Loucy (cell line): Measurements from ENCODE around the gene MRPL36.
"Not testable (repeated sequence)": the region's sequence is repeated elsewhere in the genome, so short reads cannot be mapped to it uniquely, and the experiment has no call there.

Experiments used
- H2AFZ ChIP-seq: fragments of 200-600 bp; sonication (generic); 2 replicates; pipeline ENCODE4 v1.6.0; 2016; ENCODE audit warnings: antibody characterized with exemption, mild to moderate bottlenecking, low read length, moderate library complexity
- H3F3A ChIP-seq: fragments of 200-600 bp; 2 replicates; pipeline ENCODE4 v1.6.0; 2016; ENCODE audit warnings: antibody characterized with exemption, low read depth, mild to moderate bottlenecking
- H3K27me3 ChIP-seq: fragments of 200-600 bp; sonication (generic); 2 replicates; pipeline ENCODE4 v1.6.1; 2014; ENCODE audit warnings: low read length, mild to moderate bottlenecking; ENCODE audit not compliant: insufficient read depth, poor library complexity, severe bottlenecking
- H3K36me3 ChIP-seq: fragments of 200-600 bp; sonication (generic); 2 replicates; pipeline ENCODE4 v1.6.1; 2016; ENCODE audit warnings: low read length; ENCODE audit not compliant: insufficient read depth
- H3K4me1 ChIP-seq: fragments of 200-600 bp; sonication (generic); 2 replicates; pipeline ENCODE4 v1.5.1; 2014; ENCODE audit warnings: low read length, mild to moderate bottlenecking; ENCODE audit not compliant: insufficient read depth, poor library complexity, severe bottlenecking
- H3K4me2 ChIP-seq: fragments of 200-600 bp; sonication (generic); 2 replicates; pipeline ENCODE4 v1.6.0; 2014; ENCODE audit warnings: antibody characterized with exemption, low read length, low read depth, mild to moderate bottlenecking; ENCODE audit not compliant: poor library complexity, severe bottlenecking
- H3K4me3 ChIP-seq: fragments of 200-600 bp; sonication (generic); 2 replicates; pipeline ENCODE4 v1.5.1; 2014; ENCODE audit warnings: low read length, mild to moderate bottlenecking, mixed read lengths; ENCODE audit not compliant: poor library complexity, severe bottlenecking
- H3K79me2 ChIP-seq: fragments of 200-600 bp; sonication (generic); 2 replicates; pipeline ENCODE4 v1.6.1; 2014; ENCODE audit warnings: low read length; ENCODE audit not compliant: insufficient read depth
- H3K9ac ChIP-seq: fragments of 200-600 bp; sonication (generic); 2 replicates; pipeline ENCODE4 v1.6.0; 2014; ENCODE audit warnings: mild to moderate bottlenecking, low read depth, low read length, moderate library complexity; ENCODE audit not compliant: poor library complexity, severe bottlenecking
- H3K9me2 ChIP-seq: fragments of 200-600 bp; sonication (generic); replicated peaks from 2 replicates; pipeline ENCODE4 v1.6.1; 2016; ENCODE audit warnings: low read depth, low read length, mixed read lengths
- H3K9me3 ChIP-seq: fragments of 200-600 bp; sonication (generic); 2 replicates; pipeline ENCODE4 v1.6.1; 2014; ENCODE audit warnings: mild to moderate bottlenecking, antibody characterized with exemption, low read length, low read depth; ENCODE audit not compliant: insufficient read depth
- H4K20me1 ChIP-seq: fragments of 200-600 bp; sonication (generic); 2 replicates; pipeline ENCODE4 v1.6.0; 2014; ENCODE audit warnings: antibody characterized with exemption, low read length, mild to moderate bottlenecking; ENCODE audit not compliant: insufficient read depth, poor library complexity, severe bottlenecking
- CTCF ChIP-seq: fragments of 200-600 bp; sonication (generic); conservative IDR thresholded peaks from 2 replicates; pipeline ENCODE4 v1.5.1; 2014; ENCODE audit warnings: mild to moderate bottlenecking, antibody characterized with exemption, low read length
- EZH2phosphoT487 ChIP-seq: fragments of 200-600 bp; IDR thresholded peaks from 2 replicates; pipeline ENCODE4 v1.6.1; 2018; ENCODE audit warnings: antibody characterized with exemption, mild to moderate bottlenecking, moderate library complexity, borderline replicate concordance

MRPL36 gene

GRCh38 chr5:1846583-1846982 is 46.9 kb upstream of the MRPL36 start:
- Histone ChIP-seq H3K4me1 (no peaks in the 10 kb centered on the region), H3F3A (no peaks in the 10 kb centered on the region), H3K9me3 (no peaks in the 10 kb centered on the region), H3K79me2 (no peaks in the 10 kb centered on the region), H3K36me3 (no peaks in the 10 kb centered on the region), H3K9ac (no peak overlapping the region), H3K4me2 (no peak overlapping the region), H3K27me3 (no peaks in the 10 kb centered on the region), H3K4me3 (no peak overlapping the region), H3K9me2 (no peaks in the 10 kb centered on the region), H2AFZ (no peak overlapping the region), H4K20me1 (no peaks in the 10 kb centered on the region)
- TF ChIP-seq CTCF, result no peak
- TF ChIP-seq EZH2phosphoT487, result no peak

GRCh38 chr5:1845696-1846095 is 46.1 kb upstream of the MRPL36 start:
- no peaks in the 10 kb centered on the region for H3K27me3 ChIP-seq
- no peaks in the 10 kb centered on the region for H3K79me2 ChIP-seq
- TF ChIP-seq EZH2phosphoT487 (no peak), CTCF (no peak)

GRCh38 chr5:1844708-1845436 is 45.2 kb upstream of the MRPL36 start:
- H3K36me3 ChIP-seq, result no peaks in the 10 kb centered on the region
- no peaks in the 10 kb centered on the region for H3K27me3 ChIP-seq
- no peak for TF ChIP-seq CTCF
- no peak for TF ChIP-seq EZH2phosphoT487

More at GRCh38 chr5:1845696-1846095, 46.1 kb upstream of the MRPL36 start:
- H3F3A ChIP-seq, result no peaks in the 10 kb centered on the region
- H3K36me3 ChIP-seq, result no peaks in the 10 kb centered on the region
- H3K9ac ChIP-seq, result no peak overlapping the region
- H4K20me1 ChIP-seq, result no peaks in the 10 kb centered on the region
- H2AFZ ChIP-seq, result no peak overlapping the region
- H3K4me3 ChIP-seq, result no peak overlapping the region
- H3K4me1 ChIP-seq, result no peaks in the 10 kb centered on the region
- no peaks in the 10 kb centered on the region for H3K9me3 ChIP-seq
- no peaks in the 10 kb centered on the region for H3K9me2 ChIP-seq
- no peak overlapping the region for H3K4me2 ChIP-seq

GRCh38 chr5:1843761-1844160 is 44.1 kb upstream of the MRPL36 start:
- H3K4me1 ChIP-seq, H3K9me3 ChIP-seq, H3K4me3 ChIP-seq, H2AFZ ChIP-seq, H3K9me2 ChIP-seq, H3F3A ChIP-seq, H3K36me3 ChIP-seq, H3K4me2 ChIP-seq, H3K79me2 ChIP-seq, H3K27me3 ChIP-seq, H4K20me1 ChIP-seq, H3K9ac ChIP-seq: not testable (repeated sequence)

More at GRCh38 chr5:1844708-1845436, 45.2 kb upstream of the MRPL36 start:
- Histone ChIP-seq H2AFZ (no peak overlapping the region), H4K20me1 (no peaks in the 10 kb centered on the region), H3K4me2 (no peak overlapping the region), H3K9me3 (no peaks in the 10 kb centered on the region), H3K79me2 (no peaks in the 10 kb centered on the region), H3K4me3 (no peak overlapping the region), H3K9me2 (no peaks in the 10 kb centered on the region), H3K9ac (no peak overlapping the region), H3F3A (no peaks in the 10 kb centered on the region), H3K4me1 (no peaks in the 10 kb centered on the region)
